Skeletal muscle tissue (tissue), 4 donors: ENCODE data around the gene PDE6G. TPM values are rescaled to one million over a fixed set of nuclear protein-coding genes. Genes with fewer than 3 reads are reported as not detected.
A peak's percentile ranks its signal among the peaks of the same experiment; 100 is the strongest.

ENCODE experiments used
- H3K27ac ChIP-seq: one replicate; pipeline ENCODE4 v1.7.0; 2013; ENCODE audit warnings: mild to moderate bottlenecking, low read depth, low read length, inconsistent platforms
- H3K27me3 ChIP-seq, 3 donors: one replicate each; pipeline ENCODE4 v1.7.0; 2013; ENCODE audit warnings: low read length in 3 of 3; ENCODE audit not compliant: control insufficient read depth in 3 of 3, insufficient read depth in 3 of 3
- H3K36me3 ChIP-seq, 3 donors: one replicate each; pipeline ENCODE4 v1.7.0; 2013; ENCODE audit warnings: low read length in 3 of 3; ENCODE audit not compliant: control insufficient read depth in 3 of 3, insufficient read depth in 3 of 3
- H3K4me1 ChIP-seq, 3 donors: one replicate each; pipeline ENCODE4 v1.7.0; 2013; ENCODE audit warnings: low read length in 3 of 3, mild to moderate bottlenecking in 3 of 3; ENCODE audit not compliant: control insufficient read depth in 3 of 3, insufficient read depth in 3 of 3
- H3K4me3 ChIP-seq, 3 donors: one replicate each; pipeline ENCODE4 v1.7.0; 2013; ENCODE audit warnings: low read length in 3 of 3
- H3K9ac ChIP-seq, 3 donors: one replicate each; pipeline ENCODE4 v1.7.0; 2013; ENCODE audit warnings: low read length in 3 of 3, mild to moderate bottlenecking in 3 of 3, moderate library complexity in 2 of 3, low read depth in 1 of 3
- H3K9me3 ChIP-seq, 3 donors: one replicate each; pipeline ENCODE4 v1.7.0; 2013; ENCODE audit warnings: low read length in 3 of 3; ENCODE audit not compliant: control insufficient read depth in 3 of 3
- total RNA-seq: library from RNA; depleted of rRNA; stranded (reverse); fragments of >200 nt; gene quantifications from one replicate; pipeline ENCODE4 v1.2.3, GENCODE V29; 2014
- donor health status: Osteomylitis.

The PDE6G gene
- total RNA-seq, 1 donor from 2014 or later, result 1.0 TPM

GRCh38 chr17:81696218-81696941 is 40.0 kb upstream of the PDE6G start:
- peak overlapping the region; percentile 85 for H3K27ac ChIP-seq
- H3K27me3 ChIP-seq, result no peaks in the 10 kb centered on the region
- H3K4me1 ChIP-seq, result peaks cover 6 to 28% (median 22%) of the 10 kb centered on the region in 3 donors
- no peaks in the 10 kb centered on the region for H3K9me3 ChIP-seq
- H3K36me3 ChIP-seq, result peaks cover 59 to 68% (median 61%) of the 10 kb centered on the region in 3 donors
- peak overlapping the region in 1 of 3 donors; percentile 71 for H3K9ac ChIP-seq
- H3K4me3 ChIP-seq, result no peak overlapping the region

- H3K27ac ChIP-seq, result no peak overlapping the region
- H3K4me3 ChIP-seq, result no peak overlapping the region
- peaks cover under 1 to 22% (median 17%) of the 10 kb centered on the region in 3 donors for H3K4me1 ChIP-seq
- peaks cover 56 to 68% (median 60%) of the 10 kb centered on the region in 3 donors for H3K36me3 ChIP-seq
- no peaks in the 10 kb centered on the region for H3K27me3 ChIP-seq
- no peaks in the 10 kb centered on the region for H3K9me3 ChIP-seq
- peak overlapping the region in 1 of 3 donors; percentile 33 for H3K9ac ChIP-seq
These were observed 39.5 kb upstream of the PDE6G start for GRCh38 chr17:81695801-81696200.

GRCh38 chr17:81695211-81695610 is 38.9 kb upstream of the PDE6G start:
- Histone ChIP-seq H3K4me1 (peaks cover 0 to 19% (median 15%) of the 10 kb centered on the region in 3 donors), H3K36me3 (peaks cover 58 to 68% (median 62%) of the 10 kb centered on the region in 3 donors), H3K27me3 (no peaks in the 10 kb centered on the region), H3K4me3 (no peak overlapping the region), H3K9ac (no peak overlapping the region), H3K9me3 (no peaks in the 10 kb centered on the region), H3K27ac (no peak overlapping the region)

- Histone ChIP-seq H3K27ac (no peak overlapping the region), H3K27me3 (no peaks in the 10 kb centered on the region), H3K9me3 (no peaks in the 10 kb centered on the region), H3K4me1 (peaks cover 0 to 19% (median 15%) of the 10 kb centered on the region in 3 donors), H3K36me3 (peaks cover 62 to 72% (median 65%) of the 10 kb centered on the region in 3 donors), H3K9ac (no peak overlapping the region), H3K4me3 (no peak overlapping the region)
These were observed 38.5 kb upstream of the PDE6G start for GRCh38 chr17:81694810-81695209.

GRCh38 chr17:81693509-81694210 is 37.3 kb upstream of the PDE6G start:
- Histone ChIP-seq H3K27ac (no peak overlapping the region), H3K9me3 (no peaks in the 10 kb centered on the region), H3K4me3 (no peak overlapping the region), H3K9ac (no peak overlapping the region), H3K4me1 (peaks cover 0 to 19% (median 15%) of the 10 kb centered on the region in 3 donors), H3K36me3 (peaks cover 69 to 79% (median 73%) of the 10 kb centered on the region in 3 donors), H3K27me3 (no peaks in the 10 kb centered on the region)

- H3K4me1 ChIP-seq, result peaks cover 0 to 3% (median 2%) of the 10 kb centered on the region in 3 donors
- no peak overlapping the region for H3K4me3 ChIP-seq
- H3K27me3 ChIP-seq, result no peaks in the 10 kb centered on the region
- no peaks in the 10 kb centered on the region for H3K9me3 ChIP-seq
- H3K9ac ChIP-seq, result no peak overlapping the region
- H3K36me3 ChIP-seq, result peaks cover 74 to 83% (median 82%) of the 10 kb centered on the region in 3 donors
- no peak overlapping the region for H3K27ac ChIP-seq
These were observed 35.3 kb upstream of the PDE6G start for GRCh38 chr17:81691608-81692007.

- Histone ChIP-seq H3K27me3 (no peaks in the 10 kb centered on the region), H3K4me3 (no peak overlapping the region), H3K9ac (no peak overlapping the region), H3K36me3 (peaks cover 75 to 83% (median 82%) of the 10 kb centered on the region in 3 donors), H3K4me1 (no peaks in the 10 kb centered on the region), H3K9me3 (no peaks in the 10 kb centered on the region), H3K27ac (no peak overlapping the region)
These were observed 34.9 kb upstream of the PDE6G start for GRCh38 chr17:81691196-81691595.

- H3K27ac ChIP-seq, result no peak overlapping the region
- H3K27me3 ChIP-seq, result no peaks in the 10 kb centered on the region
- H3K9ac ChIP-seq, result no peak overlapping the region
- H3K9me3 ChIP-seq, result no peaks in the 10 kb centered on the region
- H3K4me3 ChIP-seq, result no peak overlapping the region
- H3K4me1 ChIP-seq, result peaks cover under 1 to 5% (median 3%) of the 10 kb centered on the region in 3 donors
- peaks cover 76 to 81% (median 81%) of the 10 kb centered on the region in 3 donors for H3K36me3 ChIP-seq
These were observed 34.2 kb upstream of the PDE6G start for GRCh38 chr17:81690549-81690948.

GRCh38 chr17:81690066-81690465 is 33.7 kb upstream of the PDE6G start:
- Histone ChIP-seq H3K4me1 (peaks cover 6 to 10% (median 8%) of the 10 kb centered on the region in 3 donors), H3K27ac (no peak overlapping the region), H3K4me3 (no peak overlapping the region), H3K27me3 (no peaks in the 10 kb centered on the region), H3K9me3 (no peaks in the 10 kb centered on the region), H3K9ac (no peak overlapping the region), H3K36me3 (peaks cover 72 to 78% (median 77%) of the 10 kb centered on the region in 3 donors)

GRCh38 chr17:81688616-81689015 is 32.3 kb upstream of the PDE6G start:
- H3K27me3 ChIP-seq, result no peaks in the 10 kb centered on the region
- H3K4me3 ChIP-seq, result no peak overlapping the region
- peaks cover 61 to 66% (median 66%) of the 10 kb centered on the region in 3 donors for H3K36me3 ChIP-seq
- H3K9ac ChIP-seq, result no peak overlapping the region
- peaks cover 14 to 18% (median 16%) of the 10 kb centered on the region in 3 donors for H3K4me1 ChIP-seq
- H3K27ac ChIP-seq, result no peak overlapping the region
- no peaks in the 10 kb centered on the region for H3K9me3 ChIP-seq
